Activated CD8-positive, alpha-beta T cell treated with anti-CD3 and anti-CD28 coated beads for 36 hours (primary cell): ENCODE results near the gene MYO16. TPM values are rescaled to one million over a fixed set of nuclear protein-coding genes. Genes with fewer than 3 reads are reported as not detected.

Experiments used
- ATAC-seq: fragments of 200-7000 bp; cut with Tn5 transposase; one replicate; pipeline ENCODE4 v1.10.0; 2021; ENCODE audit warnings: mild to moderate bottlenecking, moderate library complexity
- CTCF ChIA-PET: fragments of 350-600 bp; sonication (Branson Sonifier 250); formaldehyde crosslinking; loops from one replicate; lab custom pipeline; 2021; ENCODE audit warnings: antibody characterized with exemption; lab: Charles Lee
- POLR2A ChIA-PET: fragments of 350-600 bp; sonication (Branson Sonifier 250); formaldehyde crosslinking; loops from one replicate; lab custom pipeline; 2021; ENCODE audit warnings: antibody characterized with exemption; lab: Charles Lee
- DNase-seq: peaks from one replicate; pipeline ENCODE4 v3.0.0-alpha.2; 2020
- H3K27ac Mint-ChIP-seq: one replicate; pipeline ENCODE4 v1.8.0; 2021; ENCODE audit warnings: mild to moderate bottlenecking, mixed read lengths
- H3K27me3 Mint-ChIP-seq: one replicate; pipeline ENCODE4 v1.8.0; 2021; ENCODE audit warnings: mixed read lengths
- H3K36me3 Mint-ChIP-seq: one replicate; pipeline ENCODE4 v1.8.0; 2021; ENCODE audit warnings: low read depth, mixed read lengths
- H3K4me1 Mint-ChIP-seq: one replicate; pipeline ENCODE4 v1.8.0; 2021; ENCODE audit warnings: low read depth, mixed read lengths
- H3K4me3 Mint-ChIP-seq: one replicate; pipeline ENCODE4 v1.8.0; 2021; ENCODE audit warnings: mild to moderate bottlenecking, moderate library complexity, mixed read lengths
- H3K9me3 Mint-ChIP-seq: one replicate; pipeline ENCODE4 v1.8.0; 2021; ENCODE audit warnings: mixed read lengths
- intact Hi-C: fragments of 100-400 bp; cut with micrococcal nuclease; formaldehyde crosslinking; loops from one replicate; pipeline ENCODE4 v1.10.0; 2022
- total RNA-seq, 2 experiments: library from RNA; stranded (reverse); gene quantifications; one replicate each; pipeline ENCODE4 v1.2.3, GENCODE V29; 2021
- TF ChIP-seq, protein P1 (sequence below): fragments of 200-600 bp; IDR thresholded peaks from one replicate; pipeline ENCODE4 v1.8.0; 2022; ENCODE audit warnings: antibody characterized with exemption, mild to moderate bottlenecking

Gene MYO16
- total RNA-seq, 2 experiments from 2014 or later = not detected

DNA sequence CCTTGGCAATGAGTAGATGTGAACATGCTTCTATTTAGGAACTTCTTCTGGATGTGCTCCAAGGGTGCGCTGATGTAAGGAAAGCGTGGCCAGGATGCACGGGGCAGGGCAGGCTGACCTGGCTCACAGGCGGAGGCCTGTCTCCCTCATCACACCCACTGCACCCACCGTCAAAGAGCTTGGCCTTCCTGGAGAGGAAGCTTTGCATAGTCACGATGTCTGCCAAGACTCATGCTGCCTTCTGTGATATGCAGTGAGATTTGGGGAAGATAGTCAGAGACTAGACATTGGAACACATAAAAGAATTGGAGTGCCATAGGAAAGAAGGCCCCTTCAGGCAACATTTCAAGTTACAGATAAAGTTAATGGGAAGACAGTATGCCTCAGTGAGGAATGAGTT lies 82.0 kb downstream of the MYO16 start:
- no peaks in the 10 kb centered on the region for H3K4me1 Mint-ChIP-seq
- H3K4me3 Mint-ChIP-seq = no peak overlapping the region
- TF ChIP-seq, protein P1, sequence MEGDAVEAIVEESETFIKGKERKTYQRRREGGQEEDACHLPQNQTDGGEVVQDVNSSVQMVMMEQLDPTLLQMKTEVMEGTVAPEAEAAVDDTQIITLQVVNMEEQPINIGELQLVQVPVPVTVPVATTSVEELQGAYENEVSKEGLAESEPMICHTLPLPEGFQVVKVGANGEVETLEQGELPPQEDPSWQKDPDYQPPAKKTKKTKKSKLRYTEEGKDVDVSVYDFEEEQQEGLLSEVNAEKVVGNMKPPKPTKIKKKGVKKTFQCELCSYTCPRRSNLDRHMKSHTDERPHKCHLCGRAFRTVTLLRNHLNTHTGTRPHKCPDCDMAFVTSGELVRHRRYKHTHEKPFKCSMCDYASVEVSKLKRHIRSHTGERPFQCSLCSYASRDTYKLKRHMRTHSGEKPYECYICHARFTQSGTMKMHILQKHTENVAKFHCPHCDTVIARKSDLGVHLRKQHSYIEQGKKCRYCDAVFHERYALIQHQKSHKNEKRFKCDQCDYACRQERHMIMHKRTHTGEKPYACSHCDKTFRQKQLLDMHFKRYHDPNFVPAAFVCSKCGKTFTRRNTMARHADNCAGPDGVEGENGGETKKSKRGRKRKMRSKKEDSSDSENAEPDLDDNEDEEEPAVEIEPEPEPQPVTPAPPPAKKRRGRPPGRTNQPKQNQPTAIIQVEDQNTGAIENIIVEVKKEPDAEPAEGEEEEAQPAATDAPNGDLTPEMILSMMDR = no peak
- no peak for ATAC-seq
- peaks cover 1% of the 10 kb centered on the region for H3K27me3 Mint-ChIP-seq
- H3K9me3 Mint-ChIP-seq = no peaks in the 10 kb centered on the region
- ChIA-PET CTCF (no interaction called here), POLR2A (no interaction called here)
- intact Hi-C loops = no loop called here
- no peaks in the 10 kb centered on the region for H3K36me3 Mint-ChIP-seq
- H3K27ac Mint-ChIP-seq = no peak overlapping the region
- no peak for DNase-seq

DNA sequence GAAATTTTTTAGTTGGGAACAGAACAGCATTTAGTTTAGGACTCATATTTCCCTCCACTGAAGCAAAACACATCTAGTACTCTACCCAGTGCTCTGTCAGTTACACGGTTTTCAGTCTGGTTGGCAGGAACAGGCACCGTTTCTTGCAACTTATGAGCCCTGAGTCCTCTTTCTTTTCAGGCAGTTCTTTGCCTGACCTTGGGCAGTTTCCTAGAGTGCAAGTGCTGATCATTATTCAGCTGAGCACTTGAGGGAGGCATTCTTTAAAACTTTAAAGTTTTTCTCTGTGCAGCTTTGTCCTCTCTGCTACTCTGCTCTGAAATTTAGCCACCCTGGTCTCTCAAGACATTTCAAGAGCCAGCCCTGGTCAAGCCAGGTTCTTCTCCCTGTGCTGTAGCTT lies 96.1 kb downstream of the MYO16 start:
- Mint-ChIP-seq H3K27ac (no peak overlapping the region), H3K4me1 (no peaks in the 10 kb centered on the region), H3K4me3 (no peak overlapping the region), H3K36me3 (no peaks in the 10 kb centered on the region), H3K27me3 (no peaks in the 10 kb centered on the region), H3K9me3 (no peaks in the 10 kb centered on the region)
- intact Hi-C loops = no loop called here
- ATAC-seq = no peak
- ChIA-PET CTCF (no interaction called here), POLR2A (no interaction called here)
- TF ChIP-seq, protein P1 = no peak
- no peak for DNase-seq

DNA sequence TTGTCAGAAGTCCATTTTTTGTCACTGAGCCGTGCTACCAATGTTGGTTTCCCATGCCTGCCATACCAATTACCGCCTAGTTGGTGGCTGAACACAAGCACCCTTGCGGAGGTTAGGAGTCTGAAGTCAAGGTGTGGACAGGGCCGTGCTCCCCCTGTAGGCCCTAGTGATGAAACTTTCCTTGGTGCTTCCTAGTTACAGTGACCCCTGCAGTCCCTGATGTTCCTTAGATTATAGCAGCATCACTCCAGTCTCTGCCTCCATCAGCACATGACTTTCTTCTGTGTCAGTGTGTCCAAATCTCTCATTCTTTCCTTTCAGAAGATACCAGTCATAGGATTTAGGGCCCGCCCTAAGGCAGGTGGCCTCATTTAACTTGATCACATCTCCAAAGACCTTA lies 99.0 kb downstream of the MYO16 start:
- Mint-ChIP-seq H3K36me3 (no peaks in the 10 kb centered on the region), H3K4me1 (no peaks in the 10 kb centered on the region), H3K27ac (no peak overlapping the region), H3K9me3 (no peaks in the 10 kb centered on the region), H3K4me3 (no peak overlapping the region), H3K27me3 (no peaks in the 10 kb centered on the region)
- ChIA-PET CTCF (no interaction called here), POLR2A (no interaction called here)
- TF ChIP-seq, protein P1 = no peak
- ATAC-seq (no peak), DNase-seq (no peak)
- intact Hi-C loops = no loop called here

GRCh38 chr13:108733022-108733560 lies 103.7 kb downstream of the MYO16 start:
- no peaks in the 10 kb centered on the region for H3K36me3 Mint-ChIP-seq
- H3K9me3 Mint-ChIP-seq = peaks cover 6% of the 10 kb centered on the region
- intact Hi-C loops = no loop called here
- no peak overlapping the region for H3K27ac Mint-ChIP-seq
- no peaks in the 10 kb centered on the region for H3K4me1 Mint-ChIP-seq
- no peak overlapping the region for H3K4me3 Mint-ChIP-seq
- CTCF ChIA-PET = no interaction called here
- no peak for ATAC-seq
- no peak for DNase-seq
- POLR2A ChIA-PET = interaction anchor here (1.5 kb wide), 1 partner anchor 11 kb away, joined by 4 read pairs; no protein-coding TSS in a partner anchor
- no peaks in the 10 kb centered on the region for H3K27me3 Mint-ChIP-seq
- TF ChIP-seq, protein P1 = no peak

DNA sequence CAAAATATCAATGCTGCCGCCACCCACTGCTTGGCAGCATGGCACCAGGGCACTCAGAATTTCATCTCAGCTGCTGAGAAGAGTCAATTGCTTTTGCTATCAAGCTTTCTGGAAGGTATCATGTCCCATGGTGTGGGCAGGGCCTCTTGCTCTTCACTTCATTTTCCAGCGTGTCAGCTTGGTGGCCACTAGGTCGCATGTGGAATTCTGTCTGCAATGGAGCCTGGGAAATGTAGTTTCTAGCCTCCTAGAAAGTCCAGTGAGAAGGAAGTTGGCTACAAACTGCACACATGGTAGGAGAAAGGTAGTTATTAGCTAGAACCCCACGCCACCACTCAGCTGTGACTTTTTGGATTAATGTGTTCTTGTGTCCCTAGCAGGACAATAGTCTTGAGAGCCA lies 105.3 kb downstream of the MYO16 start:
- DNase-seq = no peak
- intact Hi-C loops = no loop called here

More for the DNA sequence above, 105.3 kb downstream of the MYO16 start:
- TF ChIP-seq, protein P1 = no peak
- Mint-ChIP-seq H3K27me3 (no peaks in the 10 kb centered on the region), H3K4me1 (no peaks in the 10 kb centered on the region), H3K36me3 (no peaks in the 10 kb centered on the region), H3K9me3 (peaks cover 6% of the 10 kb centered on the region), H3K27ac (no peak overlapping the region), H3K4me3 (no peak overlapping the region)
- ChIA-PET CTCF (no interaction called here), POLR2A (no interaction called here)
- ATAC-seq = no peak
